Lower lobe of right lung (tissue), 2 donors: ENCODE results near the gene MSN. TPM values are rescaled to one million over a fixed set of nuclear protein-coding genes. Genes with fewer than 3 reads are reported as not detected.
A peak's percentile ranks its signal among the peaks of the same experiment; 100 is the strongest.
"Not testable (repeated sequence)": the region's sequence is repeated elsewhere in the genome, so short reads cannot be mapped to it uniquely, and the experiment has no call there.

Source experiments
- ATAC-seq, 2 donors: fragments of 200-7000 bp; cut with Tn5 transposase; one replicate each; pipeline ENCODE4 v1.9.1; 2020 to 2022; ENCODE audit warnings: mild to moderate bottlenecking in 2 of 2, moderate library complexity in 2 of 2
- DNase-seq: peaks from one replicate; pipeline ENCODE4 v3.0.0-alpha.2; 2020
- H3K27ac ChIP-seq: fragments of 200-600 bp; one replicate; pipeline ENCODE4 v1.8.0; 2022
- H3K27me3 ChIP-seq: fragments of 200-600 bp; one replicate; pipeline ENCODE4 v1.8.0; 2022; ENCODE audit warnings: low read depth
- H3K36me3 ChIP-seq: fragments of 200-600 bp; one replicate; pipeline ENCODE4 v1.8.0; 2022; ENCODE audit warnings: mild to moderate bottlenecking
- H3K4me1 ChIP-seq: fragments of 200-600 bp; one replicate; pipeline ENCODE4 v1.8.0; 2022
- H3K4me3 ChIP-seq: fragments of 200-600 bp; one replicate; pipeline ENCODE4 v1.8.0; 2022; ENCODE audit warnings: mild to moderate bottlenecking
- H3K9me3 ChIP-seq: fragments of 200-600 bp; one replicate; pipeline ENCODE4 v1.8.0; 2022
- intact Hi-C: fragments of 100-400 bp; cut with DNase I; formaldehyde crosslinking; loops from one replicate; pipeline ENCODE4 v1.11.0; 2022
- total RNA-seq: library from RNA; stranded (reverse); fragmentation: NEBNext Ultra II Directional; extraction: Animal tissue kit (Norgen Biotek cat#: 25700); gene quantifications from one replicate; pipeline ENCODE4 v1.2.1, GENCODE V29; 2021
- TF ChIP-seq, protein P1 (sequence below): fragments of 200-600 bp; IDR thresholded peaks from one replicate; pipeline ENCODE4 v1.8.0; 2022; ENCODE audit warnings: antibody characterized with exemption, mild to moderate bottlenecking
- donor health status: DM: no; HTN: yes; CAD: no; lungs with severe emphysema.

Gene MSN
- total RNA-seq, 1 donor from 2014 or later: 419 TPM

- H3K27ac ChIP-seq: no peak overlapping the region
- no peaks in the 10 kb centered on the region for H3K27me3 ChIP-seq
- H3K36me3 ChIP-seq: no peaks in the 10 kb centered on the region
- TF ChIP-seq, protein P1, sequence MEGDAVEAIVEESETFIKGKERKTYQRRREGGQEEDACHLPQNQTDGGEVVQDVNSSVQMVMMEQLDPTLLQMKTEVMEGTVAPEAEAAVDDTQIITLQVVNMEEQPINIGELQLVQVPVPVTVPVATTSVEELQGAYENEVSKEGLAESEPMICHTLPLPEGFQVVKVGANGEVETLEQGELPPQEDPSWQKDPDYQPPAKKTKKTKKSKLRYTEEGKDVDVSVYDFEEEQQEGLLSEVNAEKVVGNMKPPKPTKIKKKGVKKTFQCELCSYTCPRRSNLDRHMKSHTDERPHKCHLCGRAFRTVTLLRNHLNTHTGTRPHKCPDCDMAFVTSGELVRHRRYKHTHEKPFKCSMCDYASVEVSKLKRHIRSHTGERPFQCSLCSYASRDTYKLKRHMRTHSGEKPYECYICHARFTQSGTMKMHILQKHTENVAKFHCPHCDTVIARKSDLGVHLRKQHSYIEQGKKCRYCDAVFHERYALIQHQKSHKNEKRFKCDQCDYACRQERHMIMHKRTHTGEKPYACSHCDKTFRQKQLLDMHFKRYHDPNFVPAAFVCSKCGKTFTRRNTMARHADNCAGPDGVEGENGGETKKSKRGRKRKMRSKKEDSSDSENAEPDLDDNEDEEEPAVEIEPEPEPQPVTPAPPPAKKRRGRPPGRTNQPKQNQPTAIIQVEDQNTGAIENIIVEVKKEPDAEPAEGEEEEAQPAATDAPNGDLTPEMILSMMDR: no peak
- no peak overlapping the region for H3K4me3 ChIP-seq
- H3K4me1 ChIP-seq: peaks cover 20% of the 10 kb centered on the region
- no peak for DNase-seq
- H3K9me3 ChIP-seq: no peaks in the 10 kb centered on the region
- intact Hi-C loops: no loop called here
- ATAC-seq: no peak
These were observed 19.7 kb upstream of the MSN start for GRCh38 chrX:65647801-65648200.

GRCh38 chrX:65652098-65652497, 15.4 kb upstream of the MSN start:
- Histone ChIP-seq H3K27ac (no peak overlapping the region), H3K4me3 (no peak overlapping the region), H3K9me3 (no peaks in the 10 kb centered on the region), H3K36me3 (no peaks in the 10 kb centered on the region), H3K27me3 (no peaks in the 10 kb centered on the region), H3K4me1 (no peaks in the 10 kb centered on the region)
- TF ChIP-seq, protein P1: no peak
- no peak for ATAC-seq
- DNase-seq: no peak
- intact Hi-C loops: no loop called here

DNA sequence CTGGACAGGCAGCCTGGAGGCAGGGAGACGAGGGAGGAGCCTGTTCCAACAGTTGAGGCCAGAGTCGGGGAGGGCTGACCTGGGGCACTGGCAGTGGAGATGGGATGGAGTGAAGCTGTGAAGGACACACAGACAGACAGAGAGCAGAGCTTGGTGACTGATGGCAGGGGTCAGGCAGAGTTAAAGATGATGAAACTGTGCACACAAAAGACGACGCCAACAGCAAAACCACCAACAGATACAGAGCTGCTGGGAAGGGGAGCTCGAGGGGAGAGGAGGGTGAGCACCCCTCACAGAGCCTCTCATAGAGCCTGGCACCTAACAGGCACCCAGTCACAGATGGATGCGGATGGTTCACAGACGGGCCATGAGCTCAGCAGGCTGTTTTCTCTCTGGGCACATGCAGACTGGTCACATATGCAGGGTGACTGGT, 10.4 kb upstream of the MSN start:
- ATAC-seq, H3K36me3 ChIP-seq, H3K4me3 ChIP-seq, H3K4me1 ChIP-seq, H3K9me3 ChIP-seq, intact Hi-C loops, H3K27ac ChIP-seq, DNase-seq, H3K27me3 ChIP-seq: not testable (repeated sequence)

GRCh38 chrX:65657659-65658058, 9.8 kb upstream of the MSN start:
- H3K4me1 ChIP-seq: no peaks in the 10 kb centered on the region
- no peaks in the 10 kb centered on the region for H3K36me3 ChIP-seq
- no peaks in the 10 kb centered on the region for H3K27me3 ChIP-seq
- intact Hi-C loops: no loop called here
- TF ChIP-seq, protein P1: no peak
- no peaks in the 10 kb centered on the region for H3K9me3 ChIP-seq
- DNase-seq (no peak), ATAC-seq (no peak)
- no peak overlapping the region for H3K27ac ChIP-seq
- H3K4me3 ChIP-seq: no peak overlapping the region

- intact Hi-C loops: no loop called here
- no peak for ATAC-seq
- Histone ChIP-seq H3K4me3 (no peak overlapping the region), H3K9me3 (no peaks in the 10 kb centered on the region), H3K27me3 (no peaks in the 10 kb centered on the region), H3K27ac (no peak overlapping the region), H3K4me1 (no peaks in the 10 kb centered on the region), H3K36me3 (no peaks in the 10 kb centered on the region)
- DNase-seq: no peak
- TF ChIP-seq, protein P1: no peak
These were observed 9.2 kb upstream of the MSN start for GRCh38 chrX:65658229-65658628.

GRCh38 chrX:65667157-65667502, 324 bp upstream of the MSN start:
- intact Hi-C loops: no loop called here
- H3K27ac ChIP-seq: peak overlapping the region; percentile 95
- H3K27me3 ChIP-seq: no peaks in the 10 kb centered on the region
- DNase-seq (no peak), ATAC-seq (no peak)
- no peaks in the 10 kb centered on the region for H3K36me3 ChIP-seq
- H3K4me3 ChIP-seq: peak overlapping the region; percentile 77
- no peaks in the 10 kb centered on the region for H3K9me3 ChIP-seq
- TF ChIP-seq, protein P1: no peak
- H3K4me1 ChIP-seq: peaks cover 16% of the 10 kb centered on the region
